ENCODE results near the gene SAP25.

Gene SAP25

DNA sequence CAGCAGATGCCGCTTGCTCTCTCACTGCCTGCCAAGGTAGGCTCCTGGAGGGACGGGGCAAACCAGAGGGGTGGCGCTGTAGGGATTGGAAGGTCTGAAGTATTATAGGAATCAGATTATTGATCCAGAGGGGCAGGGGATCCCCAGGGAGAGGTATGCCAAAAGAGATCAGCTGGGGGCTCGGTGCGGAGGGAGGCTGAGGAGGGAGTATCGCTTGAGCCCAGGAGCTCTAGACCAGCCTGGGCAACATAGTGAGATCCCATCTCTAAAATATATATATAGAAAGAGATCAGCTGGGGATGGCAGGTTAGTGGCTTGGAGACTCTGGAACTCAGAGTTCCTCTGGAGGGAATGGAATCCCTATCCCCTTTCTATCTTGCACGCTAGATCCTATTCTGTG lies 21.5 kb upstream of the SAP25 start:
- H3K27ac ChIP-seq (ENCODE audit: low read depth, low read length, poor library complexity, severe bottlenecking) = no peak overlapping the region
- no peaks in the 10 kb centered on the region for H3K9me2 ChIP-seq (ENCODE audit: low read depth, low read length)
- peaks cover 19% of the 10 kb centered on the region for H3K27me3 ChIP-seq (ENCODE audit: insufficient read depth, low read length)
- TF ChIP-seq EZH2 (IDR thresholded peaks at IDR 0.05; ENCODE audit: borderline replicate concordance, low read length) = no peak
- TF ChIP-seq, protein P1, sequence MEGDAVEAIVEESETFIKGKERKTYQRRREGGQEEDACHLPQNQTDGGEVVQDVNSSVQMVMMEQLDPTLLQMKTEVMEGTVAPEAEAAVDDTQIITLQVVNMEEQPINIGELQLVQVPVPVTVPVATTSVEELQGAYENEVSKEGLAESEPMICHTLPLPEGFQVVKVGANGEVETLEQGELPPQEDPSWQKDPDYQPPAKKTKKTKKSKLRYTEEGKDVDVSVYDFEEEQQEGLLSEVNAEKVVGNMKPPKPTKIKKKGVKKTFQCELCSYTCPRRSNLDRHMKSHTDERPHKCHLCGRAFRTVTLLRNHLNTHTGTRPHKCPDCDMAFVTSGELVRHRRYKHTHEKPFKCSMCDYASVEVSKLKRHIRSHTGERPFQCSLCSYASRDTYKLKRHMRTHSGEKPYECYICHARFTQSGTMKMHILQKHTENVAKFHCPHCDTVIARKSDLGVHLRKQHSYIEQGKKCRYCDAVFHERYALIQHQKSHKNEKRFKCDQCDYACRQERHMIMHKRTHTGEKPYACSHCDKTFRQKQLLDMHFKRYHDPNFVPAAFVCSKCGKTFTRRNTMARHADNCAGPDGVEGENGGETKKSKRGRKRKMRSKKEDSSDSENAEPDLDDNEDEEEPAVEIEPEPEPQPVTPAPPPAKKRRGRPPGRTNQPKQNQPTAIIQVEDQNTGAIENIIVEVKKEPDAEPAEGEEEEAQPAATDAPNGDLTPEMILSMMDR (IDR thresholded peaks at IDR 0.05; ENCODE audit: low read length) = no peak
- H3F3A ChIP-seq (ENCODE audit: insufficient read depth, low read length) = no peaks in the 10 kb centered on the region
- H4K20me1 ChIP-seq (ENCODE audit: insufficient read depth, low read length) = no peaks in the 10 kb centered on the region
- H3K79me2 ChIP-seq (ENCODE audit: insufficient read depth, low read length) = no peaks in the 10 kb centered on the region
- no peak overlapping the region for H3K4me3 ChIP-seq (ENCODE audit: low read depth, low read length, poor library complexity, severe bottlenecking)
- H3K36me3 ChIP-seq (ENCODE audit: insufficient read depth, low read length) = no peaks in the 10 kb centered on the region; the same call in 1 of the 2 replicates
- no peak overlapping the region for H2AFZ ChIP-seq (ENCODE audit: low read length)
- H3K9me3 ChIP-seq (ENCODE audit: low read length) = no peaks in the 10 kb centered on the region
- H3K9ac ChIP-seq (ENCODE audit: low read length) = no peak overlapping the region
- H3K4me1 ChIP-seq (ENCODE audit: insufficient read depth, low read length, severe bottlenecking) = no peaks in the 10 kb centered on the region
- no peak overlapping the region for H3K4me2 ChIP-seq (ENCODE audit: low read length)

DNA sequence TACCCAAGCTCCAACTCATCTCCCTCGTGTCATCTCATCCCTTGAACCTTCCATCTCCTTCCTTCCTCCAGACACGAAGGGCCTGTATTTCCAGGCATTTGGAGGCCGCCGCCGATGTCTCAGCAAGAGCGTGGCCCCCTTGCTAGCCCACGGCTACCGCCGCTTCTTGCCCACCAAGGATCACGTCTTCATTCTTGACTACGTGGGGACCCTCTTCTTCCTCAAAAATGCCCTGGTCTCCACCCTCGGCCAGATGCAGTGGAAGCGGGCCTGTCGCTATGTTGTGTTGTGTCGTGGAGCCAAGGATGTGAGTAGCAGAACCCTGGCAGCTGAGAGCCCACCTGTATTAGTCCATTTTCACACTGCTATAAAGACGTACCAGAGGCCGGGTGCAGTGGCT lies 17.9 kb upstream of the SAP25 start:
- H3K27me3 ChIP-seq (ENCODE audit: insufficient read depth, low read length) = peaks cover 19% of the 10 kb centered on the region
- H3F3A ChIP-seq (ENCODE audit: insufficient read depth, low read length) = no peaks in the 10 kb centered on the region
- no peak overlapping the region for H3K4me3 ChIP-seq (ENCODE audit: low read depth, low read length, poor library complexity, severe bottlenecking)
- H3K9me2 ChIP-seq (ENCODE audit: low read depth, low read length) = no peaks in the 10 kb centered on the region
- no peaks in the 10 kb centered on the region for H4K20me1 ChIP-seq (ENCODE audit: insufficient read depth, low read length)
- no peaks in the 10 kb centered on the region for H3K9me3 ChIP-seq (ENCODE audit: low read length)
- no peak overlapping the region for H2AFZ ChIP-seq (ENCODE audit: low read length)
- H3K4me1 ChIP-seq (ENCODE audit: insufficient read depth, low read length, severe bottlenecking) = peaks cover 5% of the 10 kb centered on the region
- no peaks in the 10 kb centered on the region for H3K79me2 ChIP-seq (ENCODE audit: insufficient read depth, low read length)
- TF ChIP-seq, protein P1 (IDR thresholded peaks at IDR 0.05; ENCODE audit: low read length) = no peak
- TF ChIP-seq EZH2 (IDR thresholded peaks at IDR 0.05; ENCODE audit: borderline replicate concordance, low read length) = no peak
- no peak overlapping the region for H3K4me2 ChIP-seq (ENCODE audit: low read length)
- H3K36me3 ChIP-seq (ENCODE audit: insufficient read depth, low read length) = no peaks in the 10 kb centered on the region; the same call in 1 of the 2 replicates
- no peak overlapping the region for H3K27ac ChIP-seq (ENCODE audit: low read depth, low read length, poor library complexity, severe bottlenecking)
- H3K9ac ChIP-seq (ENCODE audit: low read length) = no peak overlapping the region

DNA sequence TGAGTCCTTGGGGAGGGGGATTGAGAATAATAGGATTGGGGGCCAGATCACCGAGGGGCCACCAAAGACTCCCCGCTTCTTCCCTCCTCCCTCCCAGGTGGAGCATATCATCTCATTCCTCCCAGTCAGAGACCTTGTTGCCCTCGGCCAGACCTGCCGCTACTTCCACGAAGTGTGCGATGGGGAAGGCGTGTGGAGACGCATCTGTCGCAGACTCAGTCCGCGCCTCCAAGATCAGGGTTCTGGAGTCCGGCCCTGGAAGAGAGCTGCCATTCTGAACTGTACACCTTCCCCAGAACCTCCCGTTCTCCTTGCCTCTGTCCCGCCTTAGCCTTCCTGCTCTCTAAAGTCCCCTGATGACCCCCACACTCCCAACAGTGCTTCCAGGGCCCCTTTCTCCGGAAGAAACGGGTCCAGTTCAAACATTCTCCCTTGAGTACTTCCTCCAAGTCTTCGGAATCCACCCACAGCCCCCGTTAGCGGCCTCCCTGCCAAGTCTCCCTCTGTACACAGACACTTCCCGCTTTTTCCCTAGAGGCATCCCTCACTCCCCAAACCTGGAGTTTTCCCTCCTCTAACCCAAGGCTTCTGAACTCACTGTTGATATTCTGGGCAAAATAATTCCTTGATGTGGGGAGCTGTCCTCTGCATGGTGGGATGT lies 16.5 kb upstream of the SAP25 start:
- Histone ChIP-seq H3K9ac (ENCODE audit: low read length) (no peak overlapping the region), H3K4me1 (ENCODE audit: insufficient read depth, low read length, severe bottlenecking) (peaks cover 7% of the 10 kb centered on the region), H3K27me3 (ENCODE audit: insufficient read depth, low read length) (peaks cover 16% of the 10 kb centered on the region), H3K9me3 (ENCODE audit: low read length) (no peaks in the 10 kb centered on the region), H3K79me2 (ENCODE audit: insufficient read depth, low read length) (no peaks in the 10 kb centered on the region), H4K20me1 (ENCODE audit: insufficient read depth, low read length) (no peaks in the 10 kb centered on the region), H3K4me2 (ENCODE audit: low read length) (no peak overlapping the region), H3K27ac (ENCODE audit: low read depth, low read length, poor library complexity, severe bottlenecking) (no peak overlapping the region), H2AFZ (ENCODE audit: low read length) (no peak overlapping the region), H3F3A (ENCODE audit: insufficient read depth, low read length) (no peaks in the 10 kb centered on the region), H3K36me3 (ENCODE audit: insufficient read depth, low read length) (no peaks in the 10 kb centered on the region; the same call in 1 of the 2 replicates), H3K9me2 (ENCODE audit: low read depth, low read length) (no peaks in the 10 kb centered on the region), H3K4me3 (ENCODE audit: low read depth, low read length, poor library complexity, severe bottlenecking) (no peak overlapping the region)
- no peak for TF ChIP-seq EZH2 (IDR thresholded peaks at IDR 0.05; ENCODE audit: borderline replicate concordance, low read length)
- TF ChIP-seq, protein P1 (IDR thresholded peaks at IDR 0.05; ENCODE audit: low read length) = no peak

Measured in OCI-LY1 (cell line).